Subcutaneous adipose tissue (tissue), 4 donors: ENCODE data around the gene ZNF200. TPM values are rescaled to one million over a fixed set of nuclear protein-coding genes. Genes with fewer than 3 reads are reported as not detected.

Source experiments
- CTCF ChIP-seq: fragments of 450-650 bp; IDR thresholded peaks from one replicate; pipeline ENCODE4 v1.5.1; 2016; ENCODE audit warnings: low read depth, mild to moderate bottlenecking, control low read depth, antibody characterized with exemption, moderate library complexity
- total RNA-seq, 4 donors: library from RNA; depleted of rRNA; stranded (reverse); fragments of >200 nt; gene quantifications; one replicate each; pipeline ENCODE4 v1.1.0, GENCODE V29; 2016

The ZNF200 gene
- total RNA-seq, 4 donors from 2014 or later = 4.4 to 7.8 (median 5.9) TPM

- no peak for TF ChIP-seq CTCF
These were observed 40.0 kb upstream of the ZNF200 start for GRCh38 chr16:3274947-3275346.

GRCh38 chr16:3274490-3274889, 39.5 kb upstream of the ZNF200 start:
- no peak for TF ChIP-seq CTCF

- TF ChIP-seq CTCF = no peak
These were observed 33.3 kb upstream of the ZNF200 start for GRCh38 chr16:3268294-3268693.

- no peak for TF ChIP-seq CTCF
These were observed 32.0 kb upstream of the ZNF200 start for GRCh38 chr16:3266873-3267537.

- no peak for TF ChIP-seq CTCF
These were observed 29.4 kb upstream of the ZNF200 start for GRCh38 chr16:3264137-3265036.

GRCh38 chr16:3262517-3262916, 27.6 kb upstream of the ZNF200 start:
- TF ChIP-seq CTCF = no peak

- no peak for TF ChIP-seq CTCF
These were observed 24.9 kb upstream of the ZNF200 start for GRCh38 chr16:3259836-3260235.
